GM23338 (cell line): ENCODE results near the gene HNF1A.

ENCODE experiments used
- EZH2 ChIP-seq: fragments of 200-600 bp; sonication (generic); IDR thresholded peaks from one replicate; pipeline ENCODE4 v1.8.0; 2017; ENCODE audit warnings: antibody characterized with exemption, mild to moderate bottlenecking, low read depth; ENCODE audit not compliant: unreplicated experiment
- POLR2AphosphoS5 ChIP-seq: IDR thresholded peaks from 2 replicates; pipeline ENCODE4 v1.6.1; 2016; ENCODE audit warnings: antibody characterized with exemption, low read depth

DNA sequence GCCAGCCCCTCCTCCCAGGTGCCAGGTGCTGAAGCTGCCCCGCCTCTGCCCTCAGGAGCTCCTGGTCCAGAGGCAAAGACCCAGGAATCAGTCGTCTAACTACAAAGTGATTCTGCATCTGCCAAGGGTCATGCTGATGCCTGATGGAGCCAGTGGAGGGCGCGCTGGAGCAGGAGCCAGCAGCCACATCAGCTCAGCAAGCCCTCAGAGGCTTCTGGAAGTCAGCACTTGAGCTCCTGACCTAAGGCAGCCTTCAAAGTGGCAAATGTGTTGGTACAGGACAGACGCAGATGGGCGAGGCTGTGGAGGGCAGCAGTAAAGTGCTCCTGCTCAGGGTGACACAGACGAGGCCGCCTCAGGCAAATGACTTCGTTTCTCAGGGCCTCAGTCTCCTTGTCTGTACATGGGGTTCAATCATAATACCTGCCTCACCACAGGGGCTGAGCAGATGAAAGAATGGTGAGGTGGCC is 27.0 kb downstream of the HNF1A start:
- TF ChIP-seq EZH2 = no peak
- no peak for TF ChIP-seq POLR2AphosphoS5
